ENCODE results near the gene ONECUT2. TPM values are rescaled to one million over a fixed set of nuclear protein-coding genes. Genes with fewer than 3 reads are reported as not detected.

The ONECUT2 gene
- total RNA-seq, 4 donors from 2014 or later = under 0.01 TPM; not detected in 3

- no peak overlapping the region for H3K4me3 ChIP-seq
- 46 to 49% methylated on average over 2 of the region's 2 CpGs for WGBS, 2 donors
- H3K36me3 ChIP-seq = no peaks in the 10 kb centered on the region
- H3K4me1 ChIP-seq = no peaks in the 10 kb centered on the region
- H3K27ac ChIP-seq = no peak overlapping the region
- no peak for DNase-seq (ENCODE audit: low spot score in 2 of 2)
- TF ChIP-seq EP300 (IDR thresholded peaks at IDR 0.05) = no peak
- no peak for TF ChIP-seq CTCF (IDR thresholded peaks at IDR 0.05)
- TF ChIP-seq POLR2A (IDR thresholded peaks at IDR 0.05) = no peak
- H3K27me3 ChIP-seq = no peaks in the 10 kb centered on the region
- peaks cover 0 to 6% (median 0%) of the 10 kb centered on the region in 4 donors for H3K9me3 ChIP-seq
Measured at GRCh38 chr18:57466307-57466706, 31.1 kb downstream of the ONECUT2 start.

- peaks cover 0 to under 1% (median 0%) of the 10 kb centered on the region in 4 donors for H3K9me3 ChIP-seq
- no peak for TF ChIP-seq EP300 (IDR thresholded peaks at IDR 0.05)
- no peak for TF ChIP-seq CTCF (IDR thresholded peaks at IDR 0.05)
- TF ChIP-seq POLR2A (IDR thresholded peaks at IDR 0.05) = no peak
- no peak overlapping the region for H3K4me3 ChIP-seq
- WGBS, 2 donors = 45 to 51% methylated on average over 10 of the region's 10 CpGs
- no peaks in the 10 kb centered on the region for H3K4me1 ChIP-seq
- no peak for DNase-seq (ENCODE audit: low spot score in 2 of 2)
- H3K27ac ChIP-seq = no peak overlapping the region
- H3K27me3 ChIP-seq = no peaks in the 10 kb centered on the region
- H3K36me3 ChIP-seq = no peaks in the 10 kb centered on the region
Measured at GRCh38 chr18:57466745-57467409, 31.7 kb downstream of the ONECUT2 start.

GRCh38 chr18:57469884-57470283, 34.7 kb downstream of the ONECUT2 start:
- Histone ChIP-seq H3K9me3 (no peaks in the 10 kb centered on the region), H3K4me1 (no peaks in the 10 kb centered on the region), H3K4me3 (no peak overlapping the region), H3K36me3 (no peaks in the 10 kb centered on the region), H3K27me3 (no peaks in the 10 kb centered on the region), H3K27ac (no peak overlapping the region)
- DNase-seq (ENCODE audit: low spot score in 2 of 2) = no peak
- TF ChIP-seq CTCF (IDR thresholded peaks at IDR 0.05) (no peak), EP300 (IDR thresholded peaks at IDR 0.05) (no peak), POLR2A (IDR thresholded peaks at IDR 0.05) (no peak)
- 51 to 63% methylated on average over 3 of the region's 3 CpGs for WGBS, 2 donors

- H3K4me3 ChIP-seq = no peak overlapping the region
- H3K27ac ChIP-seq = no peak overlapping the region
- TF ChIP-seq POLR2A (IDR thresholded peaks at IDR 0.05) (no peak), EP300 (IDR thresholded peaks at IDR 0.05) (no peak), CTCF (IDR thresholded peaks at IDR 0.05) (no peak)
- 77 to 78% methylated on average over 3 of the region's 3 CpGs for WGBS, 2 donors
- H3K27me3 ChIP-seq = no peaks in the 10 kb centered on the region
- no peaks in the 10 kb centered on the region for H3K4me1 ChIP-seq
- H3K36me3 ChIP-seq = no peaks in the 10 kb centered on the region
- H3K9me3 ChIP-seq = no peaks in the 10 kb centered on the region
- DNase-seq (ENCODE audit: low spot score in 2 of 2) = no peak
Measured at GRCh38 chr18:57475408-57475807, 40.2 kb downstream of the ONECUT2 start.

GRCh38 chr18:57475903-57476302, 40.7 kb downstream of the ONECUT2 start:
- no peaks in the 10 kb centered on the region for H3K9me3 ChIP-seq
- H3K36me3 ChIP-seq = no peaks in the 10 kb centered on the region
- H3K27ac ChIP-seq = no peak overlapping the region
- H3K4me3 ChIP-seq = no peak overlapping the region
- no peak for DNase-seq (ENCODE audit: low spot score in 2 of 2)
- no peaks in the 10 kb centered on the region for H3K4me1 ChIP-seq
- 29 to 52% methylated on average over 4 of the region's 4 CpGs for WGBS, 2 donors
- TF ChIP-seq POLR2A (IDR thresholded peaks at IDR 0.05) = no peak
- TF ChIP-seq CTCF (IDR thresholded peaks at IDR 0.05) = no peak
- no peak for TF ChIP-seq EP300 (IDR thresholded peaks at IDR 0.05)
- H3K27me3 ChIP-seq = no peaks in the 10 kb centered on the region

All from tibial nerve (tissue), 4 donors.